IMR-90 (cell line): ENCODE measurements around the gene SLC37A1. TPM values are rescaled to one million over a fixed set of nuclear protein-coding genes. Genes with fewer than 3 reads are reported as not detected.

Experiments
- ATAC-seq: fragments of 200-7000 bp; cut with Tn5 transposase; 2 replicates; pipeline ENCODE4 v1.9.1; 2020; ENCODE audit warnings: low read depth, mild to moderate bottlenecking, moderate library complexity
- BruUV-seq: library from RNA; stranded (reverse); fragments of 400-500 nt; replicated peaks from 2 replicates; lab custom pipeline; 2021; lab: Mats Ljungman, UMichigan
- CTCF ChIA-PET: fragments of 300-600 bp; formaldehyde crosslinking; extraction: SDS; loops from one replicate; lab custom pipeline; 2021; ENCODE audit warnings: antibody characterized with exemption; lab: Yijun Ruan, JAX
- POLR2A ChIA-PET: fragments of 300-600 bp; sonication (Branson Sonifier 250); formaldehyde crosslinking; loops from one replicate; lab custom pipeline; 2022; ENCODE audit warnings: antibody characterized with exemption; ENCODE audit not compliant: unreplicated experiment; lab: Charles Lee
- DNase-seq: peaks from one replicate; pipeline ENCODE4 v3.0.0; 2013
- H2AFZ ChIP-seq: replicated peaks from 2 replicates; pipeline ENCODE3; 2013; ENCODE audit warnings: low read length, mild to moderate bottlenecking; ENCODE audit not compliant: poor library complexity
- H2AK5ac ChIP-seq: 2 replicates; pipeline ENCODE4 v1.6.1; 2013; ENCODE audit warnings: low read depth, low read length, inconsistent platforms
- H2AK9ac ChIP-seq: replicated peaks from 2 replicates; pipeline ENCODE3; 2013; ENCODE audit warnings: mild to moderate bottlenecking, low read depth, low read length, moderate library complexity; ENCODE audit not compliant: poor library complexity
- H2BK120ac ChIP-seq: 2 replicates; pipeline ENCODE4 v1.6.1; 2013; ENCODE audit warnings: low read depth, low read length, inconsistent platforms
- H2BK15ac ChIP-seq: 3 replicates; pipeline ENCODE4 v1.6.1; 2013; ENCODE audit warnings: low read depth, low read length, inconsistent platforms
- H2BK20ac ChIP-seq: 2 replicates; pipeline ENCODE4 v1.6.1; 2013; ENCODE audit warnings: low read depth, mild to moderate bottlenecking, inconsistent platforms, low read length, moderate library complexity
- H2BK5ac ChIP-seq: 2 replicates; pipeline ENCODE4 v1.6.1; 2013; ENCODE audit warnings: mild to moderate bottlenecking, low read depth, low read length, inconsistent platforms; ENCODE audit not compliant: poor library complexity, severe bottlenecking
- H3K14ac ChIP-seq: replicated peaks from 2 replicates; pipeline ENCODE4 v1.6.1; 2013; ENCODE audit warnings: low read depth, low read length, inconsistent platforms
- H3K18ac ChIP-seq: 2 replicates; pipeline ENCODE4 v1.6.1; 2013; ENCODE audit warnings: low read depth, low read length, control low read depth
- H3K23ac ChIP-seq: 2 replicates; pipeline ENCODE4 v1.6.1; 2013; ENCODE audit warnings: low read depth, low read length, inconsistent platforms
- H3K27ac ChIP-seq: 2 replicates; pipeline ENCODE4 v1.5.1; 2013; ENCODE audit warnings: mild to moderate bottlenecking, control low read depth, low read length; ENCODE audit not compliant: insufficient read depth
- H3K27me3 ChIP-seq: 2 replicates; pipeline ENCODE4 v1.6.1; 2013; ENCODE audit warnings: low read length; ENCODE audit not compliant: control insufficient read depth, insufficient read depth
- H3K36me3 ChIP-seq: 2 replicates; pipeline ENCODE4 v1.6.1; 2013; ENCODE audit warnings: low read length, mixed read lengths; ENCODE audit not compliant: control insufficient read depth, insufficient read depth
- H3K4ac ChIP-seq: 2 replicates; pipeline ENCODE4 v1.6.1; 2013; ENCODE audit warnings: low read depth, low read length, inconsistent platforms
- H3K4me1 ChIP-seq: 2 replicates; pipeline ENCODE4 v1.6.1; 2013; ENCODE audit warnings: low read length, mixed read lengths; ENCODE audit not compliant: control insufficient read depth, insufficient read depth
- H3K4me2 ChIP-seq: 2 replicates; pipeline ENCODE4 v1.6.1; 2013; ENCODE audit warnings: low read depth, mild to moderate bottlenecking, control low read depth, low read length, moderate library complexity
- H3K4me3 ChIP-seq: 2 replicates; pipeline ENCODE4 v1.5.1; 2013; ENCODE audit warnings: low read depth, mild to moderate bottlenecking, control low read depth, low read length, moderate library complexity; ENCODE audit not compliant: insufficient read depth
- H3K56ac ChIP-seq: 2 replicates; pipeline ENCODE4 v1.6.1; 2013; ENCODE audit warnings: low read length, inconsistent platforms; ENCODE audit not compliant: insufficient read depth; ENCODE audit errors: extremely low read depth
- H3K79me1 ChIP-seq, 2 experiments: 2 replicates each; pipeline ENCODE4 v1.6.1; 2013; ENCODE audit warnings: low read length in 2 of 2, inconsistent platforms in 1 of 2, low read depth in 1 of 2
- H3K9ac ChIP-seq: 2 replicates; pipeline ENCODE4 v1.6.1; 2013; ENCODE audit warnings: low read depth, low read length, control low read depth
- H3K9me1 ChIP-seq: 2 replicates; pipeline ENCODE4 v1.6.1; 2013; ENCODE audit warnings: low read length, inconsistent platforms; ENCODE audit not compliant: insufficient read depth
- H3K9me3 ChIP-seq: 2 replicates; pipeline ENCODE4 v1.6.1; 2013; ENCODE audit warnings: low read length; ENCODE audit not compliant: control insufficient read depth, insufficient read depth
- H4K20me1 ChIP-seq: 2 replicates; pipeline ENCODE4 v1.6.1; 2013; ENCODE audit warnings: low read length, inconsistent platforms; ENCODE audit not compliant: insufficient read depth
- H4K5ac ChIP-seq: 2 replicates; pipeline ENCODE4 v1.6.1; 2013; ENCODE audit warnings: mild to moderate bottlenecking, low read depth, low read length, control low read depth
- H4K8ac ChIP-seq, 2 experiments: 2 replicates each; pipeline ENCODE4 v1.6.1; 2013; ENCODE audit warnings: low read depth in 2 of 2, low read length in 2 of 2, control low read depth in 1 of 2, inconsistent platforms in 1 of 2
- H4K91ac ChIP-seq: 2 replicates; pipeline ENCODE4 v1.6.1; 2013; ENCODE audit warnings: low read depth, low read length, inconsistent platforms; ENCODE audit not compliant: insufficient read depth
- BHLHE40 ChIP-seq: fragments of 150-350 bp; IDR thresholded peaks from 2 replicates; pipeline ENCODE4 v1.6.1; 2016; ENCODE audit warnings: mild to moderate bottlenecking, low read depth, low read length
- CEBPB ChIP-seq: IDR thresholded peaks from 2 replicates; pipeline ENCODE4 v1.6.1; 2012; ENCODE audit warnings: low read depth, low read length, improper control_type of control experiment
- CHD1 ChIP-seq: IDR thresholded peaks from 2 replicates; pipeline ENCODE4 v1.6.1; 2012; ENCODE audit warnings: low read depth, low read length, improper control_type of control experiment
- FOS ChIP-seq: fragments of 150-350 bp; IDR thresholded peaks from 2 replicates; pipeline ENCODE4 v1.6.1; 2016; ENCODE audit warnings: low read depth, low read length
- MAZ ChIP-seq: IDR thresholded peaks from 2 replicates; pipeline ENCODE4 v1.6.1; 2012; ENCODE audit warnings: low read depth, mild to moderate bottlenecking, low read length, improper control_type of control experiment, moderate library complexity, borderline replicate concordance
- MXI1 ChIP-seq: IDR thresholded peaks from 2 replicates; pipeline ENCODE4 v1.6.1; 2012; ENCODE audit warnings: low read depth, mild to moderate bottlenecking, low read length, moderate library complexity, borderline replicate concordance
- NFE2L2 ChIP-seq: fragments of 150-350 bp; IDR thresholded peaks from 2 replicates; pipeline ENCODE4 v1.6.1; 2016; ENCODE audit warnings: low read depth, mild to moderate bottlenecking, low read length
- POLR2A ChIP-seq: IDR thresholded peaks from 2 replicates; pipeline ENCODE4 v1.6.1; 2012; ENCODE audit warnings: mild to moderate bottlenecking, low read depth, low read length
- RAD21 ChIP-seq: IDR thresholded peaks from 2 replicates; pipeline ENCODE4 v1.6.1; 2012; ENCODE audit warnings: low read length, improper control_type of control experiment
- RCOR1 ChIP-seq: IDR thresholded peaks from 2 replicates; pipeline ENCODE4 v1.6.1; 2012; ENCODE audit warnings: mild to moderate bottlenecking, low read length, improper control_type of control experiment; ENCODE audit not compliant: insufficient replicate concordance
- SMC3 ChIP-seq: fragments of 150-350 bp; IDR thresholded peaks from 2 replicates; pipeline ENCODE4 v1.6.1; 2016; ENCODE audit warnings: low read depth, mild to moderate bottlenecking, antibody characterized with exemption, low read length, moderate library complexity
- whole genome bisulfite sequencing, 2 experiments: methylation state at CpG; one replicate each; pipeline versions ENCODE4 v1.1.5 to v1.1.7; 2013; ENCODE audit warnings: missing lambda C conversion rate in 2 of 2; ENCODE audit not compliant: insufficient read length in 1 of 2; ENCODE audit errors: extremely low coverage in 2 of 2; 5-methylcytosine and 5-hydroxymethylcytosine counted together
- dilution Hi-C: fragments of 300-500 bp; cut with HindIII; formaldehyde crosslinking; loops from one replicate; pipeline ENCODE4 v1.14.3; 2018; ENCODE audit warnings: low sequenced_read_pairs; ENCODE audit not compliant: unreplicated experiment
- in situ Hi-C: fragments of 300-500 bp; cut with MboI; formaldehyde crosslinking; loops from 3 replicates; pipeline ENCODE4 v1.14.3; 2019; ENCODE audit warnings: low sequenced_read_pairs, inconsistent platforms, mixed read lengths
- intact Hi-C: fragments of 100-400 bp; cut with micrococcal nuclease; formaldehyde crosslinking; loops from 2 replicates; pipeline ENCODE4 v1.10.0; 2022
- polyA plus RNA-seq, 3 experiments: library from polyadenylated mRNA; depleted of rRNA; stranded (reverse); fragments of >200 nt; gene quantifications; 2 replicates each; pipeline ENCODE4 v1.2.3, GENCODE V29; 2012; ENCODE audit warnings: low replicate concordance in 1 of 3
- total RNA-seq: library from RNA; depleted of rRNA; stranded (reverse); fragments of >200 nt; gene quantifications from 2 replicates; pipeline ENCODE4 v1.2.3, GENCODE V29; 2012
- TF ChIP-seq, protein P1 (sequence below): conservative IDR thresholded peaks from 2 replicates; pipeline ENCODE4 v1.5.1; 2012; ENCODE audit warnings: mild to moderate bottlenecking, low read depth, low read length, improper control_type of control experiment
- TF ChIP-seq, protein P2 (sequence below): fragments of 150-350 bp; IDR thresholded peaks from 2 replicates; pipeline ENCODE4 v1.6.1; 2017; ENCODE audit warnings: mild to moderate bottlenecking, antibody characterized with exemption, low read length, low read depth

Gene SLC37A1
- total and polyA plus RNA-seq, 2 of the 4 experiments (the other 2 are of a cell fraction), result 0.36 to 0.48 TPM

DNA sequence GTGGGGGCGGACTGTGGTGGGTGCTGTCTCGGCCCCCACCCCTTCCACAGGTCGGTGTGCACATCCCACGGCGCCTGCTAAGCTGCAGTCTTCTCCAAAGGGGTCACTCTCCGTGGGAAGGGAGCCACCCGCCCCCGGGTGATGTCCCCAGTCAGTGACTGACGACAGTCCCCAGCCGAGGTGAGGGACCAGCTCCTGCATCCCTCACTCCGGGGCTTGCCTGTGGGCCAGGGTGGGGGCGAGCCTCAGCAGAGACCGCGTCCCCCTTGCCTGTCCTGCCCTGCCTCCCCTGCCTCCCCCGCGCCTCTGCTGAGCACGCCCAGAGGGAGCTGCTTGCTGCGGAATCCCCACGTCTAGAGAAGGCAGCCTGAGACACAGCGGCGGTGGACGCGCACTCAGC, 103.8 kb downstream of the SLC37A1 start:
- no peak overlapping the region for H4K91ac ChIP-seq
- no peak overlapping the region for H2BK15ac ChIP-seq
- TF ChIP-seq POLR2A (no peak), MXI1 (no peak), SMC3 (no peak), CEBPB (no peak), MAZ (no peak), BHLHE40 (no peak), RCOR1 (no peak), CHD1 (no peak), RAD21 (no peak), NFE2L2 (no peak), FOS (no peak)
- TF ChIP-seq, protein P1, sequence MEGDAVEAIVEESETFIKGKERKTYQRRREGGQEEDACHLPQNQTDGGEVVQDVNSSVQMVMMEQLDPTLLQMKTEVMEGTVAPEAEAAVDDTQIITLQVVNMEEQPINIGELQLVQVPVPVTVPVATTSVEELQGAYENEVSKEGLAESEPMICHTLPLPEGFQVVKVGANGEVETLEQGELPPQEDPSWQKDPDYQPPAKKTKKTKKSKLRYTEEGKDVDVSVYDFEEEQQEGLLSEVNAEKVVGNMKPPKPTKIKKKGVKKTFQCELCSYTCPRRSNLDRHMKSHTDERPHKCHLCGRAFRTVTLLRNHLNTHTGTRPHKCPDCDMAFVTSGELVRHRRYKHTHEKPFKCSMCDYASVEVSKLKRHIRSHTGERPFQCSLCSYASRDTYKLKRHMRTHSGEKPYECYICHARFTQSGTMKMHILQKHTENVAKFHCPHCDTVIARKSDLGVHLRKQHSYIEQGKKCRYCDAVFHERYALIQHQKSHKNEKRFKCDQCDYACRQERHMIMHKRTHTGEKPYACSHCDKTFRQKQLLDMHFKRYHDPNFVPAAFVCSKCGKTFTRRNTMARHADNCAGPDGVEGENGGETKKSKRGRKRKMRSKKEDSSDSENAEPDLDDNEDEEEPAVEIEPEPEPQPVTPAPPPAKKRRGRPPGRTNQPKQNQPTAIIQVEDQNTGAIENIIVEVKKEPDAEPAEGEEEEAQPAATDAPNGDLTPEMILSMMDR, result no peak
- TF ChIP-seq, protein P2, sequence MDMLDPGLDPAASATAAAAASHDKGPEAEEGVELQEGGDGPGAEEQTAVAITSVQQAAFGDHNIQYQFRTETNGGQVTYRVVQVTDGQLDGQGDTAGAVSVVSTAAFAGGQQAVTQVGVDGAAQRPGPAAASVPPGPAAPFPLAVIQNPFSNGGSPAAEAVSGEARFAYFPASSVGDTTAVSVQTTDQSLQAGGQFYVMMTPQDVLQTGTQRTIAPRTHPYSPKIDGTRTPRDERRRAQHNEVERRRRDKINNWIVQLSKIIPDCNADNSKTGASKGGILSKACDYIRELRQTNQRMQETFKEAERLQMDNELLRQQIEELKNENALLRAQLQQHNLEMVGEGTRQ, result no peak
- H3K36me3 ChIP-seq, result no peaks in the 10 kb centered on the region
- H3K4ac ChIP-seq, result no peak overlapping the region
- no peak overlapping the region for H3K18ac ChIP-seq
- no peak overlapping the region for H2BK5ac ChIP-seq
- no peaks in the 10 kb centered on the region for H3K79me1 ChIP-seq
- H3K14ac ChIP-seq, result no peak overlapping the region
- no peak overlapping the region for H3K23ac ChIP-seq
- H3K9me1 ChIP-seq, result no peaks in the 10 kb centered on the region
- H3K56ac ChIP-seq, result no peak overlapping the region
- peaks cover 3% of the 10 kb centered on the region; the same call in 1 of the 2 replicates for H3K9me3 ChIP-seq
- ATAC-seq (no peak), DNase-seq (no peak)
- no peaks in the 10 kb centered on the region for H4K20me1 ChIP-seq
- no peak overlapping the region for H4K5ac ChIP-seq
- dilution Hi-C loops, result no loop called here
- no peak overlapping the region for H3K27ac ChIP-seq
- no peak overlapping the region for H3K4me3 ChIP-seq
- no peak overlapping the region for H2AFZ ChIP-seq
- 80% methylated on average over 1 of the region's 23 CpGs; no CpG with 5 or more reads in 1 of the 2 experiments for WGBS, 2 experiments
- peaks cover 37% of the 10 kb centered on the region for H3K27me3 ChIP-seq
- no peak overlapping the region for H2BK20ac ChIP-seq
- intact Hi-C loops, result no loop called here
- no peak overlapping the region for H2AK5ac ChIP-seq
- no TSS peak for BruUV-seq
- H2AK9ac ChIP-seq, result no peak overlapping the region
- no peaks in the 10 kb centered on the region for H3K4me1 ChIP-seq
- no peak overlapping the region for H3K9ac ChIP-seq
- POLR2A ChIA-PET, result no interaction called here
- no peak overlapping the region for H2BK120ac ChIP-seq
- in situ Hi-C loops, result no loop called here
- no peak overlapping the region for H3K4me2 ChIP-seq
- CTCF ChIA-PET, result no interaction called here
- no peak overlapping the region for H4K8ac ChIP-seq
